ENCODE measurements around the gene MUC5AC.
"Not testable (repeated sequence)": the region's sequence is repeated elsewhere in the genome, so short reads cannot be mapped to it uniquely, and the experiment has no call there.

Gene MUC5AC

GRCh38 chr11:1242289-1242688, 84.5 kb downstream of the MUC5AC start:
- DNase-seq, result no peak

- not testable (repeated sequence) for DNase-seq
Observed at GRCh38 chr11:1242751-1243150, 85.0 kb downstream of the MUC5AC start.

GRCh38 chr11:1243521-1243920, 85.8 kb downstream of the MUC5AC start:
- DNase-seq, result not testable (repeated sequence)

- DNase-seq, result not testable (repeated sequence)
Observed at GRCh38 chr11:1244557-1244956, 86.8 kb downstream of the MUC5AC start.

GRCh38 chr11:1245717-1246116, 88.0 kb downstream of the MUC5AC start:
- not testable (repeated sequence) for DNase-seq

GRCh38 chr11:1246301-1246700, 88.5 kb downstream of the MUC5AC start:
- DNase-seq, result not testable (repeated sequence)

GRCh38 chr11:1247026-1247425, 89.3 kb downstream of the MUC5AC start:
- not testable (repeated sequence) for DNase-seq

- DNase-seq, result not testable (repeated sequence)
Observed at GRCh38 chr11:1248951-1249350, 91.2 kb downstream of the MUC5AC start.

- DNase-seq, result not testable (repeated sequence)
Observed at GRCh38 chr11:1250411-1250810, 92.7 kb downstream of the MUC5AC start.

All from activated CD4-positive, alpha-beta T cell treated with anti-CD3 and anti-CD28 coated beads, Interleukin-2, amount 50 U/mL, for 16 hours (primary cell).